Peyer's patch (tissue), 4 donors: Measurements from ENCODE around the gene MTARC2.

Source experiments
- POLR2A ChIP-seq, 2 donors: fragments of 450-650 bp; IDR thresholded peaks; one replicate each; pipeline ENCODE4 v1.5.1; 2017; ENCODE audit warnings: antibody characterized with exemption in 2 of 2, mild to moderate bottlenecking in 2 of 2, moderate library complexity in 2 of 2
- TF ChIP-seq, protein P1 (sequence below), 6 experiments: fragments of 450-650 bp in 4 of 6; fragments of 200-600 bp in 2 of 6; sonication (generic) in 1 of 6; IDR thresholded peaks; one replicate each; pipeline ENCODE4 v1.5.1; 2017 to 2019; ENCODE audit warnings: antibody characterized with exemption in 6 of 6, mild to moderate bottlenecking in 3 of 6, moderate library complexity in 1 of 6

DNA sequence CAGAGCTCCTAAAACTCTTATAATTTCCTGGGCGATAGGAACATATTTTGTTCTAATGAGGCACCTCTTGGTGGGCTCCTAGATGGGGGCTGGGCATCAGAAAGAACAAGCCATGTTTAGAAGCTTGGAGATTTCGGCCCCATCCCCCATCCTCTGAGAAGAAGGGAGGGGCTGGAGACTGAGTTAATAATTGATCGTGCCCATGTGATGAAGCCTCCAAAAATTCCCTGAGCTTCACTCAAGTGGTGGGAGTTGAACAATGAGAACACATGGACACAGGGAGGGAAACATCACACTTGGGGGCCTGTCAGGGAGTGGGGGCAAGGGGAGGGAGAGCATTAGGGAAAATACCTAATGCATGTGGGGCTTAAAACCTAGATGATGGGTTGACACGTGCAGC lies 39.9 kb upstream of the MTARC2 start:
- TF ChIP-seq, protein P1, sequence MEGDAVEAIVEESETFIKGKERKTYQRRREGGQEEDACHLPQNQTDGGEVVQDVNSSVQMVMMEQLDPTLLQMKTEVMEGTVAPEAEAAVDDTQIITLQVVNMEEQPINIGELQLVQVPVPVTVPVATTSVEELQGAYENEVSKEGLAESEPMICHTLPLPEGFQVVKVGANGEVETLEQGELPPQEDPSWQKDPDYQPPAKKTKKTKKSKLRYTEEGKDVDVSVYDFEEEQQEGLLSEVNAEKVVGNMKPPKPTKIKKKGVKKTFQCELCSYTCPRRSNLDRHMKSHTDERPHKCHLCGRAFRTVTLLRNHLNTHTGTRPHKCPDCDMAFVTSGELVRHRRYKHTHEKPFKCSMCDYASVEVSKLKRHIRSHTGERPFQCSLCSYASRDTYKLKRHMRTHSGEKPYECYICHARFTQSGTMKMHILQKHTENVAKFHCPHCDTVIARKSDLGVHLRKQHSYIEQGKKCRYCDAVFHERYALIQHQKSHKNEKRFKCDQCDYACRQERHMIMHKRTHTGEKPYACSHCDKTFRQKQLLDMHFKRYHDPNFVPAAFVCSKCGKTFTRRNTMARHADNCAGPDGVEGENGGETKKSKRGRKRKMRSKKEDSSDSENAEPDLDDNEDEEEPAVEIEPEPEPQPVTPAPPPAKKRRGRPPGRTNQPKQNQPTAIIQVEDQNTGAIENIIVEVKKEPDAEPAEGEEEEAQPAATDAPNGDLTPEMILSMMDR (IDR thresholded peaks at IDR 0.05) = no peak
- no peak for TF ChIP-seq POLR2A (IDR thresholded peaks at IDR 0.05)
